GM21447 (cell line): ENCODE measurements around the gene TH.

ENCODE experiments used
- ATAC-seq: cut with Tn5 transposase; IDR thresholded peaks from one replicate; pipeline ENCODE4 v1.9.1; 2021; ENCODE audit not compliant: unreplicated experiment

The TH gene

GRCh38 chr11:2143799-2144543 lies 27.6 kb downstream of the TH start:
- no peak for ATAC-seq

GRCh38 chr11:2143477-2143798 lies 28.2 kb downstream of the TH start:
- no peak for ATAC-seq

- no peak for ATAC-seq
These were observed 28.8 kb downstream of the TH start for GRCh38 chr11:2142762-2143202.

GRCh38 chr11:2142300-2142759 lies 29.3 kb downstream of the TH start:
- no peak for ATAC-seq

- no peak for ATAC-seq
These were observed 30.9 kb downstream of the TH start for GRCh38 chr11:2140411-2141400.

DNA sequence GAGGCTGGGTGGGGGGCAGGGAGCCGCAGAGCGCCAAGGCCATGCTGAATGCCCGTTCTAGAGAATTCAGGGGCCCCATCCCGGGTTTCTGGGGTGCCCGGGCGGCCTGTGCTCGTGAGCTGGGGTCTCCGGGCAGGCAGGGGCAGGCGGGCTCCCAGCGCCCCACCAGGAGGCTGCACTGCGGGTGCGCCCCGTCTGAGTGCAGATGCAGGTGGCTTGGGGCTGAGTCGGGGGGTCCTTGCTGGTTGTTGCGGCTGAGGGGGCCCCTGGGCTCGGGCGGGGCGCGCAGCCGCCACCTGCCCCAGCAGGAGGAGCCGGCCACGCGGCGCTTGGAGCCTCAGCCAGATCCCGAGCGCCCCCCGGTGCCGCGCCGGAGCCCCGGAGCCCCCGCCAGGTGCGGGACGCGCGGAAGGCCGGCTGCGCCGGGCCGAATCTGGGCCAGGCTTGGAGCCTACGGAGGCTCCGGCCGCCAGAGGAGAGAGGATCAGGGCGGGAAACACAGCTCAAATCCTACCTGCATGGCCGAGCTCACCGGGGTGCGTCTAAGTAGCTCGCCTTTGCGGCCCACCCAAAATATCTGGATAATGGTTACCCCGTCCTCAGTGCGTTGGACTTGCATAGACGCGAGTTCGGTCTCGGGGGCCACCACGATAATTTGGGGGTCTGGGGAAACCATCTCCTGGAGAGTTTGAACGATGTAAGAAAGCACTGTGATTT lies 31.8 kb downstream of the TH start:
- ATAC-seq: no peak

GRCh38 chr11:2139123-2139521 lies 32.5 kb downstream of the TH start, which contains the start of gene IGF2:
IGF2 (minus strand) TSS chr11:2139389; CDS start chr11:2135523, 3,866 bp downstream.
- no peak for ATAC-seq

DNA sequence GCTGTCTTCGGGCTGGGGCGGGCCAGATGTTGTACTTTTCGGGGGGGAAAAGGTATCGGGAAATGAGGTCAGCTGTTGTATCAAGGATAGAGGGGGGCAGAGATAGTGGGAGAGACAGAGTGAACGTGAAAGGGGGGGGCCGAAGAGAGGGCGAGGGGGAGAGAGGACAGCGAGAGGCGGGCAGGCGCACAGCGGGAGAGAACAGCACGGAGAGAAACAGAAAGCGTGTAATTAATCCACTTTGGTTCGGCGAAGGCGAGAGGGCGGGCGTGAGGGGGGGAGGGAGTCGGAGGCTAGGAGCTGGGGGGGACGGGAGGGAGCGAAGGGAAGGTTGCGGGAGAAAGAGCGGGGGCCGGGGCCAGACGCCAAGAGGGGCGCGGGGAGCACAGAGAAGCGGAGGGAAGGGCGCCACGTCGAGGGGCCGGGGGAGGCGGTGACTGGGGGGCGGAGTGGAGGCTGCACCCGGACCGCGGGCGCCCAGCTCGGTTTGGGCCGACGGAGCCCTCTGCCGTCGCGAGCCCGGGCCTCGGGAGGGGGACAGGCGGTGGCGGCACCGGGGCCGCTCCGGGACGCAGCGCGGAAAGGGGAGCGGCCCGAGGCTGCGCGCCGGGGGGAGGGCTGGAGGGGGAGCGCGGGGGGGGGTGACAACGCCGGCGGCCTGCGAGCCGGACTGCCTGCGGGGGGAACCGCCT lies 33.0 kb downstream of the TH start:
- ATAC-seq: no peak

DNA sequence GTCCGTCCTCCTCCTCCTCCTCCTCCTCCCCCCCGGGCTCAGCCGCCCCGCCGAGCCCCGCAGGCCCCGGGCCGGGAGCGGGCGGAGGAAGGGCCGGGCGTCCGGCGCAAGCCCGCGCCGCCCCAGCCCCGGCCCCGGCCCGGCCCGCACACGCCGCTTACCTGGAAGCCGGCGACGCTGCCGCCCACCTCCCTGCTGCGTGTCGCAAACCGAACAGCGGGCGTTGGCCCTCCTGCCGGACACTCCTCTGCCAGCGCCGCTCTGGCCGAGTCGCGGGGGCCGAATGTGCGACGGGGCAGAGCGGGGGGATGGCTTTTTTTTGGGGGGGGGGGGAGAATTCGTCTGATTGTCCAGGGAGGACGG lies 33.6 kb downstream of the TH start:
- no peak for ATAC-seq

- no peak for ATAC-seq
These were observed 34.2 kb downstream of the TH start for GRCh38 chr11:2137202-2138067.

- no peak for ATAC-seq
These were observed 34.7 kb downstream of the TH start for GRCh38 chr11:2136952-2137201.

DNA sequence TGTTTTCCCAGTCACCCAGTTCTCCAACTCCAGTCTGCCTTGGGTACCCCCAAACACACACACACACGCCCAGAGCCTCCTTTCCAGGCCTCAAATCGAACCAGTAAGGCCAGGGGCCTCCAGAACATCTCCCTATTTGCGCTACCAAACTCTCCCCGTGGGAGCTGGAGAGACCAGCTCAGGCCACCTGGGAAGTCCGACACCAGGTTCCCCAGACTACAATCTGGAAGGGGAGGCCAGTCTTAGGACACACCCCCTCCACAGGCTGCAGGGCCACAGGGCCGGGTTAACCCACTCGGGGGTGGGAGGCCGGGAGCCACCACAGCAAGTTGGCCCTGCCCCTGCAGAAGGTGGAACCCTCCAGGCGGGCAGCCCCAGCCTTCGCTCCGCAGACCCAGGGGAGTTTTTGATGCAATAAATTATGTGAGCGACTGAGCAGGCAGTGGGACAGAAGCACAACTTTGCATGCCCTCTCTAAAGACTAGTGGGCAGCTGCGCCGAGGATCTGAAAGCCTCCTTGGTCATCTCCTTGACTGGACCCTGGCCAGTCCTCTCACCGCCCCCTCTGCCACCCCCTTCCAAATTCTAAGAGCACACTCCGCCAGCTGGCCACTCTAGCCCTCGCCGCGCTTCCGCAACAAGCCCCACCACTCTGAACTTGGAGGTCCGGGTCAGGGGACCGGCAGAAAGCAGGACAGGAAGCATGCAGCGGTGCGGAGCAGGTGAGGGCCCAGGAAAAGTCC lies 35.2 kb downstream of the TH start:
- ATAC-seq: no peak

GRCh38 chr11:2135648-2136201 lies 35.9 kb downstream of the TH start:
- ATAC-seq: no peak

DNA sequence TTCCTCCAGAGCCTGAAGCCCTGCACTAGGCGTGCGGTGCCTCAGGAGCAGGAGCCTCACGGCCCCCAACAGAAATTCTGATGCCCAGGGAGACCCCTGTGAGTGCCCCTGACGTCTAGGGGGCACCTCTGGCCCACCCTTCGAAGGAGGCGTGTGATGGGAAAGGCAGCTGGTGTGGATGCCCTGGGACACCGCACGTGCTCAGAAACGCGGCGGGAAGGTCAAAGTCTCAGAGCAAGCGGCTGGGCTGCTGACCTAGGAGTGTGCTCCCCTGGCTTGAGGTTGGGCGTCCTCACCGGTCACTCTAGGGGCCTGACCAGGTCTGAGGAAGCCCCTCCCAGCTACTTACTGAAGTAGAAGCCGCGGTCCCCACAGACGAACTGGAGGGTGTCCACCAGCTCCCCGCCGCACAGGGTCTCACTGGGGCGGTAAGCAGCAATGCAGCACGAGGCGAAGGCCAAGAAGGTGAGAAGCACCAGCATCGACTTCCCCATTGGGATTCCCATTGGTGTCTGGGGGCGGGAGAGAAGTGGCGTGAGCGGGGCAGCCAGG lies 36.5 kb downstream of the TH start:
- ATAC-seq: no peak

- ATAC-seq: no peak
These were observed 37.3 kb downstream of the TH start for GRCh38 chr11:2134022-2135010.

DNA sequence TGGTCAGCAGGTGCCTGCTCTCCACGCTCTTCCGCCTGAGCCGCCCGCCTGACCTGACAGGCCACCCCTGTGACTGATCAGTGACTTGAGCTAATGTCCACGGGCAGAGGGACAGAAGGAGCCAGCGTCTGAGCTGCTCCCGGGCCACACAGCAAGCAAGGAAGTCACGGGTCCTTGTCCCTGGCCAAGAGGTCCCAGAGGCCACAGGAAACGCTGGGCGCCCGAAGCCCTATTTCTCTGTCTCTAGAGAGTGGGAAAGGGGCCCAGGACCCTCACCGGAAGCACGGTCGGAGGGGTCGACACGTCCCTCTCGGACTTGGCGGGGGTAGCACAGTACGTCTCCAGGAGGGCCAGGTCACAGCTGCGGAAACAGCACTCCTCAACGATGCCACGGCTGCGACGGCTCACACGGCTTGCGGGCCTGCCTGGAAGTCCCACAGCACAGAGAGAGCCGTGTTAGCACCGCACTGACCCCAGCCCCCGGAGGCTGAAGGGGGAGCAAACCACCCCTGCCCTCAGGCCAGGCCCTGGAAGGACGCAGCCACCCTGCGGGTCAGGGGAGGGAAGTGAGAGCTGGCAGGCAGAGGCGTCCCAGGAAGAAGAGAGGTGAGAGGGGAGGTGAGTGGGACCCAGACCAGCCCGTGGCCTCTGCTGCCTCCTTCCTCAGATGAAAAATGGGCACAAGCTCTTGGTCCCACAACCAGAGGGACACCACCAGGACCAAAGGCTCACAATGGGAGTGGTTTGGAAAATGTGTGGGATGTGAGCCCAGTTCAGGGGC lies 38.2 kb downstream of the TH start:
- no peak for ATAC-seq

GRCh38 chr11:2132874-2133240 lies 38.8 kb downstream of the TH start:
- no peak for ATAC-seq
